Fibroblast of pulmonary artery (primary cell): ENCODE measurements around the gene FAM168A.

ENCODE experiments used
- DNase-seq: peaks from one replicate; pipeline ENCODE4 v3.0.0-alpha.2; 2010; ENCODE audit warnings: low read depth
- H3K4me3 ChIP-seq: replicated peaks from 2 replicates; pipeline ENCODE4 v1.5.1; 2011; ENCODE audit warnings: low read depth, mild to moderate bottlenecking, control low read depth, low read length, moderate library complexity
- TF ChIP-seq, protein P1 (sequence below): IDR thresholded peaks from 2 replicates; pipeline ENCODE4 v1.5.1; 2011; ENCODE audit warnings: mild to moderate bottlenecking, control low read depth, low read length, inconsistent platforms; ENCODE audit errors: missing control alignments

Gene FAM168A

DNA sequence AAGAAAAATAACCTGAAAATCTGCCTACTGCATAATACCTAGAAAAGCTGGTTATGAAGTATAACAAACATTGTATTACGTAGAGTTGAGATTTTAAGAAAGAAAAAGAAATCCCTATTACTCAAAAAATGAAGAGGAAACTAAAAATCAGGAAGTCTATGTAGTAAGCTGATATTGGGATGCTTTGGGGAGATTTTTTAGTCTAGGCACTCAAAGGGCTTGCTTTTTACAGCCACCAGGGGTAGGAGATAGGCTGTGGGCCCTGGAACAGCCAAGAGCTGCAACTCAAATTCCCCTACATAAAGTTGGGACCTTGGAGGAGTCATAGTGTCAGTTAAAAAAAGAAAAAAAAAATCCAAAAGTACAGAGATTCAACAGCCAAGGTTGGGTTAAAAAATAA lies 131.3 kb downstream of the FAM168A start:
- TF ChIP-seq, protein P1, sequence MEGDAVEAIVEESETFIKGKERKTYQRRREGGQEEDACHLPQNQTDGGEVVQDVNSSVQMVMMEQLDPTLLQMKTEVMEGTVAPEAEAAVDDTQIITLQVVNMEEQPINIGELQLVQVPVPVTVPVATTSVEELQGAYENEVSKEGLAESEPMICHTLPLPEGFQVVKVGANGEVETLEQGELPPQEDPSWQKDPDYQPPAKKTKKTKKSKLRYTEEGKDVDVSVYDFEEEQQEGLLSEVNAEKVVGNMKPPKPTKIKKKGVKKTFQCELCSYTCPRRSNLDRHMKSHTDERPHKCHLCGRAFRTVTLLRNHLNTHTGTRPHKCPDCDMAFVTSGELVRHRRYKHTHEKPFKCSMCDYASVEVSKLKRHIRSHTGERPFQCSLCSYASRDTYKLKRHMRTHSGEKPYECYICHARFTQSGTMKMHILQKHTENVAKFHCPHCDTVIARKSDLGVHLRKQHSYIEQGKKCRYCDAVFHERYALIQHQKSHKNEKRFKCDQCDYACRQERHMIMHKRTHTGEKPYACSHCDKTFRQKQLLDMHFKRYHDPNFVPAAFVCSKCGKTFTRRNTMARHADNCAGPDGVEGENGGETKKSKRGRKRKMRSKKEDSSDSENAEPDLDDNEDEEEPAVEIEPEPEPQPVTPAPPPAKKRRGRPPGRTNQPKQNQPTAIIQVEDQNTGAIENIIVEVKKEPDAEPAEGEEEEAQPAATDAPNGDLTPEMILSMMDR: no peak
- H3K4me3 ChIP-seq: no peak overlapping the region
- DNase-seq: no peak

DNA sequence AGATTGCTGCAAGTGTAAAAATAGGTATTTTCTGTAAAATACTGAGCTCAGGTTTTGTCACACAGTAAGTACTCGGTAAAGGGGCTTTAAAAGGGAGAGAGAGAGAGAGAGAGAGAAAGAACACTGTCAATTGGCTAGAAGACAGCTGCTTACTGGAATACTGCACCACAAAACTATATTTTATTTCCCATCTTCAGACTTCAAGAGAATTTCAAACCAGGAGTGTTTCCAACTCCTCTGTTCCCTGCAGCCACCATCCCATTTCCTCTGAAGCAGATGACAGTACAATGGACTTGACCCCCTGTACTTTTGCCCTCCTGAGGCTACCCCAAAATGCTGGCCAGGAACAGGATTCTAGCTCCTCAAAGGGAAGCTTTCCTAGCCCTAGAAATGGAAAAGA lies 132.0 kb downstream of the FAM168A start:
- H3K4me3 ChIP-seq: no peak overlapping the region
- no peak for DNase-seq
- TF ChIP-seq, protein P1: no peak

DNA sequence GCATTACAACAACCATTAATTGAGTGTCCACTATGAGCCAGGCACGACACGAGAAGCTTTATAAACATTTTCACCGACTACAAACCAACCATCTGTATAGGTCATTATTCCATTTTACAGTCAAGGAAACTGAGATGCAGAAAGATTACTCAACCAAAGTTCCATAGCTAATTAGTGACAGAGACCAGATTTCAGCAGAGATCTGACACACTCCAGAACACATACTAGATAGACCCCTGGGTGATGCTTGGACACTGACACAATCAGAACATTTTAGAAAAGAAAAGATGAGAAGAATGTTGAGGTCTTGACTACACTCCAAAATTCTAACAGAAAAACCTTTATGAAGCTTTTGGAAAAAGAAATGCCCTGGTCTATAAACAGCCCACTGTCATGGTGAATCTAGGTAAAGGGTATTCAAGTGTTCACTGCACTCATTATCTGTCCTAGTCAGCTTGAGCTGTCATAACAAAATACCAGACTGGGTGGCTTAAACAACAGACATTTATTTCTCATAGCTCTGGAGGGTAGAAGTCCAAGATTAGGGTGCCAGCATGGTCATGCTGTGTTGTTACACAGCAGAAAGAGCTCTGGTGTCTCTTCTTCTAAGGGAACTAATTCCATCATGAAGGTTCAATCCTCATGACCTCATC lies 132.8 kb downstream of the FAM168A start:
- no peak overlapping the region for H3K4me3 ChIP-seq
- TF ChIP-seq, protein P1: no peak
- no peak for DNase-seq

DNA sequence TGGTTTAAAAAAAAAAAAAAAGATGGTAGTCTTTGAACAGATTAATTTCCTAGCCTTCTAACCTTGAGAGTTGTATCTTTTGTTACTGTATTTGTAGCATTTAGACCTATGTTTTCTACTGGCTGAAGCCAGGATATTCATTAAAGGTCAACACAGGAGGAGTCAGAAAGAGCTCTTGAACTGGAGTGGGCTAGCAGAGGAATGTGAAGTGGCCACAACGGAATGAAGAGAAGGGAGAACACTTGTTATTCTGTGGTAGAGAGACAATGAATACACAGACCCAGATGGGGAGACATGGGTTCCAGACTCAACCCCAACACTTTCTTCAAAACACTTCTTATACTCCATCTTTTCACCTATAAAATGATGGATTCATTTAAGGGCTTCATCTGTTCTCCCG lies 133.6 kb downstream of the FAM168A start:
- TF ChIP-seq, protein P1: no peak
- H3K4me3 ChIP-seq: no peak overlapping the region
- DNase-seq: no peak

DNA sequence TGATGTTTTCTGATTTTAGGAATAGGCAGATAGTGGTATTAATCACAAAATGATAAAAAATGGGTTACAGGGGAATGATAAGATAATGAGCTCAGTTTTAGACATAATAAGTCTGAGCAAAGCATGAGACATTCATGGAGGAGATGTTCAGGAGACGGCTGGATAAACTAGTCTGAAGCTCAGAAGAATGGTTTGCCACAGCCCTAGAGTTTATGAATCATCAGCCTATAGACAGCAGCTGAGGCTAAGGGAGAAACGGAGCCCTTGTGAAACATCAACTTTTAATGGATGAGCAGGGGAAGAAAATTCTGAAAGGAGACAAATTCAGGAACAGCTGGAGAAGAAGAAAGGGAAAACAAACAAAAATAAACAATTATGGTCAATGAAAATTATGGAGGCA lies 134.6 kb downstream of the FAM168A start:
- no peak overlapping the region for H3K4me3 ChIP-seq
- TF ChIP-seq, protein P1: no peak
- DNase-seq: peak; percentile 61

DNA sequence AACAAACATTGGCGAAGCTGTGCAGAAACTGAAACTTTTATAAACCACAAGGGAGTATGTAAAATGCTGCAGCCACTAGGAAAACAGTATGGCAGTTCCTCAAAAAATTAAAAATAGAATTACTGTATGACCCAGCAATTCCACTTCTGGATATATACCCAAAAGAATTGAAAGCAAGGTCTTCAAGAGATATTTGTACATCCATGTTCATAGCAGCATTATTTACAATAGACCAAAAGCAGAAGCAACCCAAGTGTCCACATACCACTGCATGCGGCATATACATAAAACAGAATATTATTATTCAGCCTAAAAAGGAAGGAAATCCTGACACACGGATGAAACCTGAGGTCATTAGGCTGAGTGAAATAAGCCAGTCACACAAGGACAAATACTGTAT lies 135.9 kb downstream of the FAM168A start:
- TF ChIP-seq, protein P1: no peak
- no peak for DNase-seq
- H3K4me3 ChIP-seq: no peak overlapping the region

DNA sequence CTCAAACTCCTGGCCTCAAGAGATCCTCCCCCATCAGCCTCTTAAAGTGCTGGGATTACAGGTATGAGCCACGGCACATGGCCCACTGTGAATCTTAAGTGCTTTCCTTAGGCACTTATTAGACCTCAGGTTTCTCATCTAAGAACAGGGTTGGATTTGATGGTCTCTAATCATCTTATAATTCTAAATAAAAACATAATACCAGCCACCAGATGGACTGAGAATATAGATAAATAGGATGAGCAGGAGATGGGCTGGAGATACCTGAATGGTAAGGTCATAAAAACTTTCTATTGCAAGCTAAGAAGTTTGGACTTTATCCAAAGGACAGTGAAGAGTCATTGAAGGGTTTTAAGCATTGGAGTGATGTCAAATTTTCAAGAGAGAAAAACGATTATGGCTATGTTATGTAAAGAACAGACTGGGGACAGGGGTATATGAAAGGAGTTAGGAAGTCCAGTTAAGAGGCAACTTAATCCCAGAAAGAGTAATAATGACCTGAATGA lies 136.5 kb downstream of the FAM168A start:
- no peak for DNase-seq
- H3K4me3 ChIP-seq: no peak overlapping the region
- TF ChIP-seq, protein P1: no peak
